Effector memory CD8-positive, alpha-beta T cell (primary cell): ENCODE results near the gene PHAF1.

Experiments
- ATAC-seq: fragments of 150-1000 bp; cut with Tn5 transposase; replicated peaks from 2 replicates; pipeline ENCODE4 v1.10.0; 2021; ENCODE audit warnings: mild to moderate bottlenecking, moderate library complexity
- DNase-seq, 3 experiments: peaks; one replicate each; pipeline ENCODE4 v3.0.0; 2021
- H3K27ac Mint-ChIP-seq, 2 donors: one replicate each; pipeline ENCODE4 v1.8.0; 2022; ENCODE audit warnings: mild to moderate bottlenecking in 2 of 2, mixed read lengths in 2 of 2, moderate library complexity in 2 of 2
- H3K27me3 Mint-ChIP-seq, 2 donors: one replicate each; pipeline ENCODE4 v1.8.0; 2022; ENCODE audit warnings: mixed read lengths in 2 of 2
- H3K36me3 Mint-ChIP-seq: one replicate; pipeline ENCODE4 v1.8.0; 2022; ENCODE audit warnings: mild to moderate bottlenecking, moderate library complexity, mixed read lengths; ENCODE audit not compliant: insufficient read depth
- H3K4me1 Mint-ChIP-seq, 2 donors: one replicate each; pipeline ENCODE4 v1.8.0; 2022; ENCODE audit warnings: low read depth in 2 of 2, mixed read lengths in 2 of 2
- H3K4me3 Mint-ChIP-seq, 2 donors: one replicate each; pipeline ENCODE4 v1.8.0; 2022; ENCODE audit warnings: mild to moderate bottlenecking in 2 of 2, mixed read lengths in 2 of 2, moderate library complexity in 2 of 2
- H3K9me3 Mint-ChIP-seq, 2 donors: one replicate each; pipeline ENCODE4 v1.8.0; 2022; ENCODE audit warnings: mixed read lengths in 2 of 2
- total RNA-seq, 9 experiments: gene quantifications; one replicate each; lab custom pipeline; 2026; lab: John Stamatoyannopoulos, UW

Gene PHAF1
- 11.4 to 35.5 (median 24.8) reads per million in 9 experiments for total RNA-seq

DNA sequence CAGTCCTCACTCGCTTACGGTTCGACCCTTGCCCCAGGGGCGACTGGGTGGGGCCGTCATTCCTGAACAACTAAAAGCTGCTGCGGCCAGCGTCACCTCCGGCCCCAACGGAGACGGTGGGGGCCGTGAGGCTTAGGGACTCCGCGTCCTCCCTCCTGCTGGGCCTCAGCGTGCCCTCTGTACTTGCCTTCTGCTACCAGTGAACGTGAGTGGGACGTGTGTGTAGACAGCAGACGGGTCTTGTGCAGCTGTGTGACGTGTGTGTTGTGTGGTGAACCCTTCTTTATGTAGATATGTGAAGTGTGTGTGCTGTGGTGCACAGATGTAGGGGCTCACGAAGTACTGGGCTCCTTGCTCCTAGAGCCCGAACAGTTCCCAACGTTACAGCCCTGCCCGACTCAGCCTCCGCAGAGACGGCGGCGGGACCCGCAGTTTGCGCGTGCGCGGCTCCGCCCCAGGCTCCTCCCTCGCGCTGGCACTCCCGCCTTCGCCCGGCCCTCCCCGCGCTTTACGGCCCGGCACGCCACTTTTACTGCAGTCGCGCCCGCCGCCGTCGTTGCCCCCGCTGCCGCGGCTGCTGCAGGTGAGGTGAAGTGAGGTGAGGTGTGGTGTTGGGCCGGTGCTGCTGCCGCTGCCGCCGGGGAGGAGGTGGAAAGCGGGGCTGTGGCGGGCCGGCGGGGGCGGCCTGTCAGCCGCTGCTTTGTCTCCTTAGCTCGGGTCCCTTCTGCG is at the start of gene PHAF1:
PHAF1 (plus strand) TSS at position 535 of the 729 bp plus-strand sequence. CDS start 235 bp downstream, outside the sequence.
- ATAC-seq (peak; percentile 82), DNase-seq (peak; percentile 95 to 98 (median 97))
- Mint-ChIP-seq H3K27ac (peak within 1 kb of the TSS; percentile 84 to 88), H3K4me3 (peak within 1 kb of the TSS; percentile 95 to 97), H3K27me3 (no peaks in the 10 kb centered on the region), H3K36me3 (peaks cover 20% of the 10 kb centered on the region), H3K9me3 (no peaks in the 10 kb centered on the region), H3K4me1 (peaks cover 24 to 32% of the 10 kb centered on the region in 2 donors)

DNA sequence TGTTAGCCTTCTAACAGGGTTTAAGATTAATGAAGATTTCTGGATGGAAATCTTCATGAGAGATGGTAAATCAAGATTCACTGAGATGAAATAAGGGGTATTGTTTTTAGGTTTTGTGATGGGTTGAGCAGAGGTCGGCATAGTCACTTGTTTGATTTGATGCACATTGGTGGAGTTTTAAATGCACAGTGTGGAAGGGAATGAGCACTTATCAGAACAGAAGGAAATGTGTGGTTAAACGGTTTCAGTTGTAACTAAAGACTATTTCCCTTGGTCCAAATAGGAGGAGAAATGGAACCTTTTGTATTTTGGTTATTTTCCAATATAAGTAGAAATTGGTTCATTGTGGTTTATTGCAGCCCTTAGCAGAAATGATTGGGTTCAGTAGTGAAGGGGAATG is 46.7 kb upstream of the PHAF1 start:
- no peak for DNase-seq
- Mint-ChIP-seq H3K9me3 (no peaks in the 10 kb centered on the region), H3K4me3 (peak overlapping the region in 1 of 2 donors; percentile 37), H3K4me1 (peaks cover 8 to 19% of the 10 kb centered on the region in 2 donors), H3K27me3 (no peaks in the 10 kb centered on the region), H3K27ac (peak overlapping the region; percentile 6 to 13), H3K36me3 (peaks cover 22% of the 10 kb centered on the region)
- no peak for ATAC-seq

DNA sequence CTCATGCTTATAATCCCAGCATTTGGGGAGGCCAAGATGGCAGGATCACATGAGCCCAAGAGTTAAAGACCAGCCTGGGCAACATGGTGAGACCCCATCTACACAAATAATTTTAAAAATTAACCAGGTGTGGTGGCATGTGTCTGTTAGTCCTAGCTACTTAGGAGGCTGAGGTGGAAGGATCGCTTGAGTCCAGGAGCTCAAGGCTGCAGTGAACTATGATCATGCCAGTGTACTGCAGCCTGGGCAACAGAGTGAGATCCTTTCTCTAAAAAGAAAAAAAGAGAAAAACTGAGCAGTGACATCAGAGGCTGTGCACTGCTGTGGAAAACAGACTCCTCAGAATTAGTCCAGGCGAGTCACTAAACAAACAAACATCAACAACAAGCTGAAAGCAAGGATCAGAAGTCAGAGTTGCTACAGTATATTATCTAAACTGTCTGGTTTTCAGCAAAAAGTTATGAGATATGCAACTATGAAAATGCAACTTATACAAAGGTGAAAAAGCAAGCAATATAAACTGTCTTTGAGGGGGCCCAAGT is 41.5 kb upstream of the PHAF1 start:
- Mint-ChIP-seq H3K36me3 (peaks cover 46% of the 10 kb centered on the region), H3K9me3 (no peaks in the 10 kb centered on the region), H3K4me1 (peaks cover 0 to 2% of the 10 kb centered on the region in 2 donors), H3K4me3 (no peak overlapping the region), H3K27ac (no peak overlapping the region), H3K27me3 (no peaks in the 10 kb centered on the region)
- ATAC-seq (no peak), DNase-seq (no peak)

DNA sequence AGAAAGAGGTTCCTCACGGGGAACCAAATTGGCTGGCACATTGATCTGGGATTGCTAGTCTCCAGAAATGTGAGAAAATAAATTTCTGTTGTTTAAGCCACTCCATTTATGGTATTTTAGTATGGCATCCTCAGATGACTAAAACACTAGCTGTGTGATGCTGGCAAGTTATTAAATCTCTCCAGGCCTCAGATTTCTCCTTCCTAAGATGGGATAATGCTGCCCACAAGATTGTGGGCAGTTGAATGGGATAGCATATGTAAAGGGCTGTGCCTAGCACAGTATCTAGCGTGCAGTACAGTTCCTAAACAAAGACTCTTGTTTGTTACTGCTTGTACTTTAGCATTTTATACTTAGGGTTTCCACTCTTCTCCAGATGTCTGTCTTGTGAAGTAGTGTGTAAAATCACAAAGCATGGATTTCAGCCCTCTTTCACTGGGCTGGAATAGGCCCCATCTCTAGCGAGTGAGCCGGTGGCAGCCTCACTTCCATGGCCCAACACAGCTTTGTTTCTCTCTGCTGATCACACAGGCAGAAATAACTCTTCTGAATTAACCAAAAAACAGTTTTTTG is 38.2 kb upstream of the PHAF1 start:
- DNase-seq (no peak), ATAC-seq (no peak)
- Mint-ChIP-seq H3K9me3 (no peaks in the 10 kb centered on the region), H3K4me1 (peaks cover 0 to 2% of the 10 kb centered on the region in 2 donors), H3K27ac (peak overlapping the region in 1 of 2 donors; percentile 63), H3K36me3 (peaks cover 56% of the 10 kb centered on the region), H3K4me3 (no peak overlapping the region), H3K27me3 (no peaks in the 10 kb centered on the region)

DNA sequence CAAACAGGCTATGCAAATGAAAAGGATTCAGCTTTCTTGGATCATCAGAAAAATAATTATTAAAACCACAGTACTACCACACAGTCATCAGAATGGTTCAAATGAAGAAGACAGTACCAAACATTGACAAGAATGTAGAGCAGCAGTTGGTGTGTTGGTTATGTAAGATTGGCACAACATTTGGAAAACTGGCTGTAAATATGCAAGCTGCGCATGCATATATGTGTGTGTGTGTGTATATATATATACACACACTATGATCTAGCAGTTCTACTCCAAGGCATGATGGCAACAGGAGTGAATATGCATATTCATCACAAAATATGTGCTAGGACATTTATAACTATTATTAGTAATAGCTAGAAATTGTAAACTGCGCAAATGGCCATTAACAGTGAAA is 34.4 kb upstream of the PHAF1 start:
- Mint-ChIP-seq H3K4me3 (no peak overlapping the region), H3K36me3 (peaks cover 29% of the 10 kb centered on the region), H3K9me3 (no peaks in the 10 kb centered on the region), H3K27ac (no peak overlapping the region), H3K4me1 (peaks cover 0 to 2% of the 10 kb centered on the region in 2 donors), H3K27me3 (no peaks in the 10 kb centered on the region)
- no peak for DNase-seq
- no peak for ATAC-seq

- Mint-ChIP-seq H3K9me3 (no peaks in the 10 kb centered on the region), H3K4me1 (peaks cover 6% of the 10 kb centered on the region in 2 donors), H3K4me3 (no peak overlapping the region), H3K27ac (no peak overlapping the region), H3K27me3 (no peaks in the 10 kb centered on the region), H3K36me3 (peaks cover 23% of the 10 kb centered on the region)
- ATAC-seq (no peak), DNase-seq (no peak)
Observed at GRCh38 chr16:67077871-67078270, 31.9 kb upstream of the PHAF1 start.

DNA sequence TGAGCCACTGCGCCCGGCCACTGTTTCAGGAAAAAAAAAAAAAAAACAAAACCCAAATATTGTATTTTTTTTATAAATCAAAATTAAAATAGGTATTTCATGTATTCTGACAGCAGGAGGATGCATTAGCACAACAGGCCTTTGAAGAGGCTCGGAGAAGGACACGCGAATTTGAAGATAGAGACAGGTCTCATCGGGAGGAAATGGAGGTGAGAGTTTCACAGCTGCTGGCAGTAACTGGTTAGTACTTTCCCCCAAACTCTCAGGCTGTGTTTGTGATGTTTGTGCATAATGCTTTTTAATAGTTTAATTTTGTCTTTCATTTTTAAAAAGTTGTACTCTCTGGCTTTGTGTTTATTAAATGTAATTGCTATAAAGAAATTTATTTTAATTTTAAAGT is 27.6 kb upstream of the PHAF1 start:
- no peak overlapping the region for H3K4me3 Mint-ChIP-seq
- no peaks in the 10 kb centered on the region for H3K9me3 Mint-ChIP-seq
- DNase-seq (peak in 1 of 3 experiments; percentile 16), ATAC-seq (peak; percentile 61)
- peaks cover 18% of the 10 kb centered on the region for H3K36me3 Mint-ChIP-seq
- peaks cover 6 to 10% of the 10 kb centered on the region in 2 donors for H3K4me1 Mint-ChIP-seq
- H3K27me3 Mint-ChIP-seq = no peaks in the 10 kb centered on the region
- peak overlapping the region in 1 of 2 donors; percentile 41 for H3K27ac Mint-ChIP-seq

DNA sequence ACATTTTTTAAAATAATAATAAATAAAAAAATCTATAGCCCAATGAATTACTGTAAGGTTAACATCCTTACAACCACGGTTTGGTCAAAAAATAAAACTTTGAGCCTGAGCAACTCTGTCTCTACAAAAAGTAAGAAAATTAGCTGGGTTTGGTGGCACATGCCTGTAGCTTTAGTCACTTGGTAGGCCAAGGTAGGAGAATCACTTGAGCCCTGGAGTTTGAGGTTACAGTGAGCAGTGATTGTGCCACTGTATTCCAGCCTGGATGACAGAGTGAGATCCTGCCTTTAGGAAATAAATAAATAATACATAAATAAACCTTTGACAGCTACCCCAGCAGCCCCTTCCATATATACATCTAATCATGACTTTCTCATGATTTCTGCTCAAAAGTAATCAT is 26.9 kb upstream of the PHAF1 start:
- H3K4me1 Mint-ChIP-seq = peaks cover 6 to 10% of the 10 kb centered on the region in 2 donors
- no peaks in the 10 kb centered on the region for H3K9me3 Mint-ChIP-seq
- ATAC-seq = no peak
- no peak for DNase-seq
- no peak overlapping the region for H3K27ac Mint-ChIP-seq
- peaks cover 17% of the 10 kb centered on the region for H3K36me3 Mint-ChIP-seq
- no peaks in the 10 kb centered on the region for H3K27me3 Mint-ChIP-seq
- no peak overlapping the region for H3K4me3 Mint-ChIP-seq

GRCh38 chr16:67084345-67085028 is 25.3 kb upstream of the PHAF1 start:
- Mint-ChIP-seq H3K36me3 (peaks cover 20% of the 10 kb centered on the region), H3K27me3 (no peaks in the 10 kb centered on the region), H3K4me3 (no peak overlapping the region), H3K9me3 (no peaks in the 10 kb centered on the region), H3K27ac (no peak overlapping the region), H3K4me1 (peaks cover 6 to 10% of the 10 kb centered on the region in 2 donors)
- DNase-seq = no peak
- ATAC-seq = no peak

- Mint-ChIP-seq H3K9me3 (no peaks in the 10 kb centered on the region), H3K36me3 (peaks cover 20% of the 10 kb centered on the region), H3K27ac (no peak overlapping the region), H3K4me3 (no peak overlapping the region), H3K4me1 (peaks cover 4 to 9% of the 10 kb centered on the region in 2 donors), H3K27me3 (no peaks in the 10 kb centered on the region)
- ATAC-seq (no peak), DNase-seq (no peak)
Observed at GRCh38 chr16:67086822-67087221, 22.9 kb upstream of the PHAF1 start.

DNA sequence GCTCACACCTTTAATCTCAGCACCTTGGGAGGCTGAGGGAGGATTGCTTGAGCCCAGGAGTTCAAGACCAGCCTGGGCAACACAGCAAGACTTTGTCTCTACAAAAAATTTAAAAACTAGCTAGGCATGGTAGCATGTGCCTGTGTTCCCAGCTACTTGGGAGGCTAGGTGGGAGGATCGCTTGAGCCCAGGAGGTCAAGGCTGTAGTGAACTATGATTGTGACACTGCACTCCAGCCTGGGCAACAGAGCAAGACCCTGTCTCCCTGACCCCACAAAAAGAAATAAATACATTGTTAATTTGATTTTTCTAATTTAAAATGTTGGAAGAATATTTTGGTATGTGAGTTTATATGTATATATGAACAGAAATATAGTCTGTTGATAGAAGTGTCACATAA is 22.4 kb upstream of the PHAF1 start:
- H3K4me1 Mint-ChIP-seq = peaks cover 4 to 9% of the 10 kb centered on the region in 2 donors
- H3K9me3 Mint-ChIP-seq = no peaks in the 10 kb centered on the region
- H3K4me3 Mint-ChIP-seq = no peak overlapping the region
- no peak for DNase-seq
- no peaks in the 10 kb centered on the region for H3K27me3 Mint-ChIP-seq
- no peak for ATAC-seq
- no peak overlapping the region for H3K27ac Mint-ChIP-seq
- peaks cover 20% of the 10 kb centered on the region for H3K36me3 Mint-ChIP-seq

DNA sequence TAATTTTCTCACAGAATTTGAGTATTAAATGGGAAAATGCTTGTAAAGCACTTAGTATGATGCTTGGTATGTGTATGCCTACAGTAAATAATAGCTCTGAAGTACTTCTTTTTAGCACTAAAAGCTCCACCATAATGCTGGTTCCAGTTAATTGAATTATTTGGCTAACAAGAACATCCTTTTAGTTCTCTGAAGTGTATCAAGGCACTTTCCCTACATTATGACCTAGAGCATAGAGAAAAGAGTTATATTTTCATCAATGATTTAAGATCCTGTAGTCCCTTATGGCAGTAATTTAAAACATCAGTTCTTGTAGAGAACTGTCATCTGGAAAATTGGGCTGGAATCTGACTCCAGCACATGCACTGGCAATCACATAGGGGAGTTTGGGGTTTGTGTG is 21.9 kb upstream of the PHAF1 start:
- peak overlapping the region in 1 of 2 donors; percentile 31 for H3K27ac Mint-ChIP-seq
- H3K4me3 Mint-ChIP-seq = no peak overlapping the region
- H3K36me3 Mint-ChIP-seq = peaks cover 20% of the 10 kb centered on the region
- H3K4me1 Mint-ChIP-seq = peaks cover 4 to 9% of the 10 kb centered on the region in 2 donors
- H3K9me3 Mint-ChIP-seq = no peaks in the 10 kb centered on the region
- DNase-seq = no peak
- no peak for ATAC-seq
- H3K27me3 Mint-ChIP-seq = no peaks in the 10 kb centered on the region

GRCh38 chr16:67088551-67088950 is 21.2 kb upstream of the PHAF1 start:
- Mint-ChIP-seq H3K27ac (peak overlapping the region in 1 of 2 donors; percentile 31), H3K4me3 (no peak overlapping the region), H3K27me3 (no peaks in the 10 kb centered on the region), H3K4me1 (peaks cover 4 to 9% of the 10 kb centered on the region in 2 donors), H3K9me3 (no peaks in the 10 kb centered on the region), H3K36me3 (peaks cover 19% of the 10 kb centered on the region)
- ATAC-seq (no peak), DNase-seq (no peak)
